HCT116 (cell line): Measurements from ENCODE around the gene DHX57. TPM values are rescaled to one million over a fixed set of nuclear protein-coding genes. Genes with fewer than 3 reads are reported as not detected.

Source experiments
- ATAC-seq: fragments of 200-7000 bp; cut with Tn5 transposase; 2 replicates; pipeline ENCODE4 v1.9.1; 2020; ENCODE audit warnings: mild to moderate bottlenecking, moderate library complexity
- BruUV-seq: library from RNA; stranded (reverse); fragments of 400-500 nt; replicated peaks from 2 replicates; lab custom pipeline; 2021; lab: Mats Ljungman, UMichigan
- CTCF ChIA-PET: fragments of 300-600 bp; sonication (Branson Sonifier 250); formaldehyde crosslinking; loops from one replicate; lab custom pipeline; 2021; ENCODE audit warnings: antibody characterized with exemption; lab: Charles Lee
- POLR2A ChIA-PET: fragments of 300-600, 350-600 bp; sonication (Branson Sonifier 250); formaldehyde crosslinking; loops from one replicate; lab custom pipeline; 2021; ENCODE audit warnings: antibody characterized with exemption; lab: Charles Lee
- RAD21 ChIA-PET, 2 experiments: fragments of 300-600 bp; sonication (Branson Sonifier 250); formaldehyde crosslinking; loops; one replicate each; lab custom pipeline; 2023; ENCODE audit warnings: low total read pairs in 2 of 2; ENCODE audit not compliant: uncharacterized antibody in 2 of 2, unreplicated experiment in 2 of 2, low non-redundant PET in 1 of 2; lab: Charles Lee
- DNase-seq: peaks from one replicate; pipeline ENCODE4 v3.0.0-alpha.2; 2010; ENCODE audit warnings: low read depth, low spot score
- H2AFZ ChIP-seq: fragments of 200-600 bp; shearing (Covaris generic), sonication (generic); 2 replicates; pipeline ENCODE4 v1.6.1; 2017; ENCODE audit warnings: low read depth, mixed run types, mixed read lengths, antibody characterized with exemption, low read length; ENCODE audit not compliant: poor library complexity, severe bottlenecking
- H3K27ac ChIP-seq: 2 replicates; pipeline ENCODE4 v1.5.1; 2012; ENCODE audit warnings: low read depth, low read length
- H3K27me3 ChIP-seq: fragments of 200-600 bp; sonication (generic); 2 replicates; pipeline ENCODE4 v1.6.1; 2016; ENCODE audit warnings: mixed run types, low read length, mixed read lengths; ENCODE audit not compliant: insufficient read depth
- H3K36me3 ChIP-seq, 2 experiments: fragments of 200-500 bp in 1 of 2; fragments of 200-600 bp in 1 of 2; sonication (Bioruptor generic) in 1 of 2; sonication (generic) in 1 of 2; 2 replicates each; pipeline versions ENCODE4 v1.5.1 to v1.6.1; 2014 to 2016; ENCODE audit warnings: low read length in 2 of 2, inconsistent platforms in 1 of 2, mixed read lengths in 1 of 2, mixed run types in 1 of 2; ENCODE audit not compliant: insufficient read depth in 2 of 2, control insufficient read depth in 1 of 2
- H3K4me1 ChIP-seq, 2 experiments: fragments of 200-600 bp in 1 of 2; sonication (generic) in 1 of 2; 2 replicates each; pipeline versions ENCODE4 v1.5.1 to v1.6.1; 2012 to 2017; ENCODE audit warnings: low read length in 2 of 2, inconsistent platforms in 1 of 2, mild to moderate bottlenecking in 1 of 2, mixed read lengths in 1 of 2, mixed run types in 1 of 2, moderate library complexity in 1 of 2; ENCODE audit not compliant: insufficient read depth in 2 of 2, control insufficient read depth in 1 of 2
- H3K4me2 ChIP-seq: fragments of 200-600 bp; sonication (generic); 2 replicates; pipeline ENCODE4 v1.6.1; 2017; ENCODE audit warnings: mixed run types, low read length, mixed read lengths
- H3K4me3 ChIP-seq, 2 experiments: fragments of 200-600 bp in 1 of 2; sonication (generic) in 1 of 2; replicated peaks in 1 of 2; 2 replicates each; pipeline ENCODE4 v1.5.1; 2011 to 2016; ENCODE audit warnings: low read length in 2 of 2, control low read depth in 1 of 2, low read depth in 1 of 2, mild to moderate bottlenecking in 1 of 2, mixed read lengths in 1 of 2, mixed run types in 1 of 2
- H3K79me2 ChIP-seq: fragments of 200-600 bp; sonication (generic); 2 replicates; pipeline ENCODE4 v1.6.1; 2017; ENCODE audit warnings: mild to moderate bottlenecking, mixed run types, low read length, moderate library complexity, mixed read lengths; ENCODE audit not compliant: insufficient read depth
- H3K9ac ChIP-seq: fragments of 200-600 bp; sonication (generic); 2 replicates; pipeline ENCODE4 v1.6.1; 2016; ENCODE audit warnings: low read length, mixed read lengths
- H3K9me2 ChIP-seq: fragments of 200-600 bp; sonication (generic), shearing (Covaris generic); 2 replicates; pipeline ENCODE4 v1.6.1; 2017; ENCODE audit warnings: mixed run types, mild to moderate bottlenecking, moderate library complexity; ENCODE audit not compliant: insufficient read depth
- H3K9me3 ChIP-seq, 2 experiments: fragments of 200-500 bp in 1 of 2; fragments of 200-600 bp in 1 of 2; sonication (Bioruptor generic) in 1 of 2; sonication (generic) in 1 of 2; 2 replicates each; pipeline ENCODE4 v1.6.1; 2014 to 2017; ENCODE audit warnings: low read length in 2 of 2, mixed read lengths in 2 of 2, inconsistent platforms in 1 of 2, low read depth in 1 of 2, mild to moderate bottlenecking in 1 of 2, mixed run types in 1 of 2, moderate library complexity in 1 of 2; ENCODE audit not compliant: control insufficient read depth in 1 of 2, insufficient read depth in 1 of 2
- H4K20me1 ChIP-seq: fragments of 200-600 bp; sonication (generic), shearing (Covaris generic); 2 replicates; pipeline ENCODE4 v1.6.1; 2017; ENCODE audit warnings: mixed run types, mild to moderate bottlenecking, moderate library complexity; ENCODE audit not compliant: insufficient read depth
- EGR1 ChIP-seq: IDR thresholded peaks from 2 replicates; pipeline ENCODE4 v1.6.1; 2012; ENCODE audit warnings: low read depth
- FOSL1 ChIP-seq: IDR thresholded peaks from 2 replicates; pipeline ENCODE4 v1.6.1; 2012; ENCODE audit warnings: low read depth
- POLR2A ChIP-seq: IDR thresholded peaks from 2 replicates; pipeline ENCODE4 v1.7.0; 2011; ENCODE audit warnings: borderline replicate concordance; ENCODE audit not compliant: insufficient read depth, insufficient read length; ENCODE audit errors: extremely low read depth
- SRF ChIP-seq: IDR thresholded peaks from 2 replicates; pipeline ENCODE4 v1.6.1; 2012; ENCODE audit warnings: low read depth
- TCF7L2 ChIP-seq: IDR thresholded peaks from 2 replicates; pipeline ENCODE4 v1.7.0; 2011; ENCODE audit warnings: borderline replicate concordance, inconsistent platforms; ENCODE audit not compliant: insufficient read depth, insufficient read length; ENCODE audit errors: extremely low read depth
- intact Hi-C: fragments of 100-400 bp; cut with micrococcal nuclease; formaldehyde crosslinking; loops from 2 replicates; pipeline ENCODE4 v1.10.0; 2022
- total RNA-seq: library from RNA; stranded (reverse); gene quantifications from one replicate; pipeline ENCODE4 v1.2.1, GENCODE V29; 2021; ENCODE audit not compliant: unreplicated experiment
- TF ChIP-seq, protein P1 (sequence below): IDR thresholded peaks from 2 replicates; pipeline ENCODE4 v1.6.1; 2012
- TF ChIP-seq, protein P2 (sequence below): IDR thresholded peaks from 2 replicates; pipeline ENCODE4 v1.6.1; 2012; ENCODE audit warnings: low read depth

DHX57 gene
- total RNA-seq, 1 experiment from 2014 or later, result 19.4 TPM

DNA sequence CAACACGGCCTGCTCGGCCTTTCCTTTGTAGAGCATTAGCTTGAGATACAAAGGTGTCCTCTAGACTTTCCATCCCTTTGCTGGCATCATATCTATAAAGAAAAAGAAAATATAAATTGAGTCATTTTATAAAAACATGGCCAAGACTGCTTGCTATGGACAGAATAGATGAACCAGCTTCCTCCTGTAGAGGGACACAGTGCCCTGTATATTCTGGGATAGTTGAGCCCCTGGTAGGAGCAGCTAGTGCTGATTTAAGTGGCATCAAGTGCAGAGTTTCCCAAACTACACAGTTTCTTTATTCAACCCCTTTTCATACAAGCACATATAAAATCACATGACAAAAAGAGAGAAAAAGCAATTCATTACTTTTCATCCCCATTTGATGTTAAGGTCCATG, 49.8 kb downstream of the DHX57 start:
- no TSS peak for BruUV-seq
- ChIA-PET CTCF (no interaction called here), POLR2A (interaction anchor here (1.1 kb wide), 1 partner anchor 75 kb away, joined by 3 read pairs; the partner anchor contains the start of gene SRSF7), RAD21 (no interaction called here)
- Histone ChIP-seq H3K27ac (no peak overlapping the region), H2AFZ (no peak overlapping the region), H3K36me3 (peaks cover 7 to 10% of the 10 kb centered on the region in 2 experiments), H3K4me2 (no peak overlapping the region), H3K9me2 (no peaks in the 10 kb centered on the region), H3K79me2 (no peaks in the 10 kb centered on the region), H3K4me1 (peaks cover 4 to 9% of the 10 kb centered on the region in 2 experiments), H3K9ac (no peak overlapping the region), H3K27me3 (no peaks in the 10 kb centered on the region), H3K4me3 (no peak overlapping the region), H3K9me3 (no peaks in the 10 kb centered on the region), H4K20me1 (no peaks in the 10 kb centered on the region)
- no peak for DNase-seq
- no peak for TF ChIP-seq POLR2A
- TF ChIP-seq FOSL1, result no peak
- TF ChIP-seq, protein P1, sequence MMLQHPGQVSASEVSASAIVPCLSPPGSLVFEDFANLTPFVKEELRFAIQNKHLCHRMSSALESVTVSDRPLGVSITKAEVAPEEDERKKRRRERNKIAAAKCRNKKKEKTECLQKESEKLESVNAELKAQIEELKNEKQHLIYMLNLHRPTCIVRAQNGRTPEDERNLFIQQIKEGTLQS, result no peak
- no peak for TF ChIP-seq EGR1
- TF ChIP-seq, protein P2, sequence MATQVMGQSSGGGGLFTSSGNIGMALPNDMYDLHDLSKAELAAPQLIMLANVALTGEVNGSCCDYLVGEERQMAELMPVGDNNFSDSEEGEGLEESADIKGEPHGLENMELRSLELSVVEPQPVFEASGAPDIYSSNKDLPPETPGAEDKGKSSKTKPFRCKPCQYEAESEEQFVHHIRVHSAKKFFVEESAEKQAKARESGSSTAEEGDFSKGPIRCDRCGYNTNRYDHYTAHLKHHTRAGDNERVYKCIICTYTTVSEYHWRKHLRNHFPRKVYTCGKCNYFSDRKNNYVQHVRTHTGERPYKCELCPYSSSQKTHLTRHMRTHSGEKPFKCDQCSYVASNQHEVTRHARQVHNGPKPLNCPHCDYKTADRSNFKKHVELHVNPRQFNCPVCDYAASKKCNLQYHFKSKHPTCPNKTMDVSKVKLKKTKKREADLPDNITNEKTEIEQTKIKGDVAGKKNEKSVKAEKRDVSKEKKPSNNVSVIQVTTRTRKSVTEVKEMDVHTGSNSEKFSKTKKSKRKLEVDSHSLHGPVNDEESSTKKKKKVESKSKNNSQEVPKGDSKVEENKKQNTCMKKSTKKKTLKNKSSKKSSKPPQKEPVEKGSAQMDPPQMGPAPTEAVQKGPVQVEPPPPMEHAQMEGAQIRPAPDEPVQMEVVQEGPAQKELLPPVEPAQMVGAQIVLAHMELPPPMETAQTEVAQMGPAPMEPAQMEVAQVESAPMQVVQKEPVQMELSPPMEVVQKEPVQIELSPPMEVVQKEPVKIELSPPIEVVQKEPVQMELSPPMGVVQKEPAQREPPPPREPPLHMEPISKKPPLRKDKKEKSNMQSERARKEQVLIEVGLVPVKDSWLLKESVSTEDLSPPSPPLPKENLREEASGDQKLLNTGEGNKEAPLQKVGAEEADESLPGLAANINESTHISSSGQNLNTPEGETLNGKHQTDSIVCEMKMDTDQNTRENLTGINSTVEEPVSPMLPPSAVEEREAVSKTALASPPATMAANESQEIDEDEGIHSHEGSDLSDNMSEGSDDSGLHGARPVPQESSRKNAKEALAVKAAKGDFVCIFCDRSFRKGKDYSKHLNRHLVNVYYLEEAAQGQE, result no peak
- TF ChIP-seq TCF7L2, result no peak
- TF ChIP-seq SRF, result no peak
- intact Hi-C loops, result no loop called here
- ATAC-seq, result no peak
